Measurements from ENCODE around the gene MFAP2.

MFAP2 gene, protein sequence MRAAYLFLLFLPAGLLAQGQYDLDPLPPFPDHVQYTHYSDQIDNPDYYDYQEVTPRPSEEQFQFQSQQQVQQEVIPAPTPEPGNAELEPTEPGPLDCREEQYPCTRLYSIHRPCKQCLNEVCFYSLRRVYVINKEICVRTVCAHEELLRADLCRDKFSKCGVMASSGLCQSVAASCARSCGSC

DNA sequence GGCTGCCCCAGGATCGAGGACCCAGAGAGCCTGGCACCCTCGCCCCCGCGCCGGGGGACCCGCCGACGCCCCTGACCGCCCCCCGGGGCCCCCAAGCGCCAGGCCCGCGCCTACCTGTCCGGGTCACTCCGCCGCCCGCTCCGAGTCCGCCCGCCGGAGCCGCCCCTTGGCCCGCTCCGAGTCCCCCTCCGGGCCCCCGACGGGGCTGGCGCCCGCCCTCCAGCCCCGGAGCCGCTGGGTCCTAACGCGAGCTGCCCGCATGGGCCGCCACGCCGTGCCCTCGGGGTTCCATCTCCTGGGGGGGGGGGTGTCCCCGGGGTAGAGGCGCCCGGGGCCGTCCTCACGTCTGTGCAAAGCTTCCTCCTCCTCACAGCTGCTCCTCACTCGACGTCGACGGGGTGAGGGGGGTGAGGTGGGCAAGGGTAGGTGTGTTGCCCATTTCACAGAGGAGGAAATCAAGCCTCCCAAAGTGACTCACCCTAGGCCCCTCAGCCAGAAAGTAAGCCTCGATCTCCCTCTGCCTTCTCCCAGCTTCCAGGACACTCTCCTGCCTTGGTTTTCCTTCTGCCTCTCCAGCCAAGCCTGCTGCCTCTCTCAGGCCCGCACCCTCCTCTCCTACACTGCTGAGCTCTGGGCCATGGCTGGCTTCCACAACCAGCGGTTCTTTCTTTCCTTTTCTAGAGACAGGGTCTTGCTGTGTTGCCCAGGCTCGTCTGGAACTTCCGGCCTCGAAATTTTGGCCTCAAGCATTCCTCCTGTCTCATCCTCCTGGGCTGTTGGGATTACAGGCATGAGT is at the start of gene MFAP2:
Gene MFAP2 (minus strand): TSS at position 148 of the 796 bp plus-strand sequence. CDS start 2,347 bp downstream, outside the sequence.
- in situ Hi-C loops (cut with HindIII; ENCODE audit: low sequenced_read_pairs): no loop called here

- in situ Hi-C loops (cut with HindIII; ENCODE audit: low sequenced_read_pairs): no loop called here
These were observed 49.8 kb upstream of the MFAP2 start for GRCh38 chr1:17030206-17030605.

DNA sequence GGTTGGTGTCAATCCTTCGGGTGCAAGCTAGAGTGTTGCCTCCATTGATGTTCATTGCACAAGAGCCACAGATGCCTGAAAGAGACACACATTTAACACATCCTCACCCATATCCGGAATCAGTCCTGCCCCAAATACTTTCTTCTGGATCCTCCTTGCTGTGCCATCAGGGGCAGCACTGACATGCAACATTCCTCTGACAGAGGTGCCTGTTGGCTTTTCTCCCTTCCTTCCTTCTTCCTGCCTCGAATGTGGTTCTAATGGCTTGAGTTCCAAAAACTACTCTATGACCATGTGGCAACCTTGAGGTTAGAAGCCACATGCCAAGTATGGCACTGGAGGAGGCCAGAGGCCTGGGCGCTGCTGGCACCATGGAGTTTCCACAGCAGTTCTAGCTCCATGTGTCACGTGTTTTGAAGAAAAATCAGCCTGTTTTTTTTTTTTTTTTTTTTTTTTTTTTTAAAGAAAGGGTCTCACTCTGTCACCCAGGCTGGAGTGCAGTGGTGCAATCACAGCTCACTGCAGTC is 48.3 kb upstream of the MFAP2 start:
- in situ Hi-C loops (cut with HindIII; ENCODE audit: low sequenced_read_pairs): no loop called here

DNA sequence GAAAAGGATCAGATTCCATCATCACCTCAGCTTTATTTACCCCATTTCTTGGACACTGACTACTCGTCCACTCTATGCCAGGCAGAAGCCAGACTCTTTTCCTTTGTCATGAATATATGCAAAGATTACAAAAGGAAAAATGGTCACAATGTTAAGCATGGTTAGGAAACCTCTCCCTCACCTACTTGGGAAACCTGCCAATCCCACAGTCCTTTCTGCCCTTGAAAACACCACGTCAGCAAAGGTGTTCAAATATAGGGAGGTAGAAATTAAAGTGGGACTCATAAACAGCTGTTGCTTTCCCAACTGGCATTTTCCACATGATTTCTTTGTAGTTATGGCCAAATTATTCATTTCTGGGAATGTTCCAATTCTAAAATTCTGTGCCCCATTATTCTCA is 47.5 kb upstream of the MFAP2 start:
- in situ Hi-C loops (cut with HindIII; ENCODE audit: low sequenced_read_pairs): no loop called here

DNA sequence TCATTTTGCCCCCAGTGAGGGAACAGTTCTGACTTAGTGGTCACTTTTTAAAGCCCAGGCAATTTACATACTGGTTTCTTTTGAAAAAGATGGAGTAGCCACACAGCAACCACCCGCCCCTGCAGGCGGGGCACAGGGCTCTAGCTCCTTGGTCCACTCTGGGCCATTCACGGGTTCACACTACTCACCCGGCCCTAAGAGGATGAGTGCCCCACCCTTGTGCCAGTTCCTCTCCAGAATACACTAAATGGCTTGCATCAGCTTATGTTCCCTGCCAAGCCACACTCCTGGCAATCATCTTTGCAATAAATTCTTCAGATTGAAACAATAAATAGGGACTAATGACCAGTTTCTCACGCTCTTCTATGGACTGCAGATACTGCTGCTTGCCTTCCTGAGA is 47.0 kb upstream of the MFAP2 start:
- in situ Hi-C loops (cut with HindIII; ENCODE audit: low sequenced_read_pairs): no loop called here

DNA sequence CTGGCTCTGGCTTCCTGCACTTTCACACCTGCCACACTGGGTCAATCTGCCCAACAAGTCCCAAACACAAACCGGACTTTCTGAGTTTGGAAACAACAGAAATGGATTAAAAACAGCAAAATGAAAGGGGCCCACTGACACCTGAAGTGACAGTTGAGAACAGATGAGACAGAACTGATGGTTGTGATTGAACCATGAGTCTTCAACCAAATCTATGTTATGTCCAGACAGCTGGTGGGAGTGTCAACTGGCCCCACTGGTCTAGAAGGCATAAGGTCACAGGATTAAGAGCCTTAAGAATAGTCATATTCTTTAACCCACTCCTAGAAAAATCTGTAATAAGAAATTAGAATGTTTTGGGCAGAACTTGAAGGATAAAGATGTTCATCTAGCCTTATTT is 44.3 kb upstream of the MFAP2 start:
- in situ Hi-C loops (cut with HindIII; ENCODE audit: low sequenced_read_pairs): no loop called here

GRCh38 chr1:17023573-17023972 is 43.2 kb upstream of the MFAP2 start:
- in situ Hi-C loops (cut with HindIII; ENCODE audit: low sequenced_read_pairs): no loop called here

GRCh38 chr1:17023102-17023501 is 42.7 kb upstream of the MFAP2 start:
- in situ Hi-C loops (cut with HindIII; ENCODE audit: low sequenced_read_pairs): no loop called here

DNA sequence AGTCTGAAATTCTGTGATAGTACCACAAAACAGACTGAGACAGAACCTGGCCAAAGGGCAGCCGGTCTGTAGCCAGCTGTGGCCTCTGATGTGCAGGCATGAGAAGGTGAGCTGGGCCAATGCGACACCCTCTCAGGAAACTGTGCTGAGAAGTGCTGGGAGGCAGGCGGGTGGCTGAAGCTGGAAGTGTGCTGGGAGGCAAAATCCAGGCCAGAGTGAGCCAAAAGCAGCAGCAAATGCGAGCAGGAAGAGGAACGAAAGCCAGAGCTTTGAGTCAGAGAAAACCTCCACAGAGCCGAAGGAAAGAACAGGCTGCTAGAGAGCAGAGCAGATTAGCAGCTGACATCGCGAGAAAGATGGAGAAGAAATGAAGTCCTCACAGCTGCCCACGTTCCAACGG is 41.5 kb upstream of the MFAP2 start:
- in situ Hi-C loops (cut with HindIII; ENCODE audit: low sequenced_read_pairs): no loop called here

GRCh38 chr1:17020502-17020901 is 40.1 kb upstream of the MFAP2 start:
- in situ Hi-C loops (cut with HindIII; ENCODE audit: low sequenced_read_pairs): no loop called here

DNA sequence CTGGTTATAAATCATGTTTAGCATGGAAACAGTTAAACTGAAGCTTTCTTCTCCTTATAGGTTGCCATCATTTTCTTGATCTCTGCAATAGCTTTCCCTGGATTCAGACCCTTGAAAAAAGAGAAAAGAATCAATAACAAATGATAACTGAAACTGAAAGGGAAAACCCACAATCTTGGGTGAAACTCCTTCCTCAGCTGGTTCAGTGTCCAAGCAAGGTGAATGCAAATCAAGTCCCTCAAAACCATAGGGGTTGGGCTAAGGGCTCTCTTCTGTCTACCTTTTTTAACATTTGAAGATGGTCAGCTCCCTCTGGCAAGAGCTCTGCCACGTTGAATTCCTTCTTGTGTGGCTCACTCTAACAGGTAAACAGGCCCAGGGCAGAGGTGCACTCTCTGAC is 38.4 kb upstream of the MFAP2 start:
- in situ Hi-C loops (cut with HindIII; ENCODE audit: low sequenced_read_pairs): no loop called here

- in situ Hi-C loops (cut with HindIII; ENCODE audit: low sequenced_read_pairs): no loop called here
These were observed 37.0 kb upstream of the MFAP2 start for GRCh38 chr1:17017435-17017834.

DNA sequence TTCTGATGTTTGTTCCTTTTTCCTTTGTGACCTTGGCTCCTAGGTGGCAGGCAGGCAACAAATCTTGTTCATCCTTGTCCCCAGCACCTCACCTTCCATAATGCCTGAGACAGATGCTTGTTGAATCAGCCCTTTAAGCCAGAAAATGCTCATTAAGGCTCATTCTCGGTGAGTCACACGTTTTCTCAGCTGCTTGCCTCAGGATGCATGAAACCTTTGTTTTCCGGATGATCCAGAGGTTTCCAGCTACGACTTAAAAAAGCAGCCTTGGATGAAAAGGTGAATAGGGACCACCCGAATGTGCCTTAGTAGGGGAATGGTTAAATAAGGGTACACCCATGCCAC is 35.9 kb upstream of the MFAP2 start:
- in situ Hi-C loops (cut with HindIII; ENCODE audit: low sequenced_read_pairs): no loop called here

GRCh38 chr1:17014671-17015567 is 34.5 kb upstream of the MFAP2 start:
- in situ Hi-C loops (cut with HindIII; ENCODE audit: low sequenced_read_pairs): loop anchor here (5.0 kb wide), 1 partner anchor 43 kb away; no protein-coding TSS in a partner anchor

DNA sequence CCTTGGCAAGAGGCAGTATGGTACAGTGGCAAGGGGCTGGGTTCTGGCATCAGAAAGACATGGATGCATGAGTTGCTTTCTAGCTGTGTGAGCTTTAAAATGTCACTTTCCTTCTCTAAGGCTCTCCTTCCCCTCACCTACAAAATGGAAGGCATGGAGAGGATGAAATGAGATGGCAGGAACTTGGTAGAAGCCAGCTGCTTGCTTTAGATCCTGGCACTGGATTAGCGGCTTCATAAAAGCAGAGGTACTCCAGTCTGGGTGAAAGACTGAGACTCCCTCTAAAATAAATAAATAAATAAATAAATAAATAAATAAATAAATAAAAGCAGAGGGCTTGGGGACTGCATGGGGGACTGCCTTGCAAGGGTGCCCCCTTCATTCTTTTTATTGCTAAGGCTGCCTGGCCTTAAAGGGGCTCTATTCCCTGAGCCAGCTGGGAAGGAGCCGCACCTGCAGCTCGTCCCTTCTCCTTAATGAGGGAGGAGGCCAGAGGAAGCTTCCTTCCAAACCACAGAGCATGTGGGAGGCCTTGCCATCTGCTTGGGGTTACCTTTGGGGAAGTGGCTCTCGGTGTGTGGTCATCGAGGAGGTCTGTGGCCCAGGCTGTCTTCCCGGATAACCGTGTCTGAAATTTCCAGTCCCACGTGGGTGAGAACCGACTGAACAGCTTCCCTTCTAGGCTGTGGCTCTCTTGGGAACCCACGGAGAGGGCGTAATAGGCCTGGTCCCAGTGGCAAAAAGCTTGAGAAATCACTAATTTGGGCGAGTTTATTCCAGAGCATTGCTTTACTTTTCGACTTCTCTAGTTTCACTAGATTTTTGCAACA is 33.3 kb upstream of the MFAP2 start:
- in situ Hi-C loops (cut with HindIII; ENCODE audit: low sequenced_read_pairs): loop anchor here (5.0 kb wide), 1 partner anchor 41 kb away; no protein-coding TSS in a partner anchor

DNA sequence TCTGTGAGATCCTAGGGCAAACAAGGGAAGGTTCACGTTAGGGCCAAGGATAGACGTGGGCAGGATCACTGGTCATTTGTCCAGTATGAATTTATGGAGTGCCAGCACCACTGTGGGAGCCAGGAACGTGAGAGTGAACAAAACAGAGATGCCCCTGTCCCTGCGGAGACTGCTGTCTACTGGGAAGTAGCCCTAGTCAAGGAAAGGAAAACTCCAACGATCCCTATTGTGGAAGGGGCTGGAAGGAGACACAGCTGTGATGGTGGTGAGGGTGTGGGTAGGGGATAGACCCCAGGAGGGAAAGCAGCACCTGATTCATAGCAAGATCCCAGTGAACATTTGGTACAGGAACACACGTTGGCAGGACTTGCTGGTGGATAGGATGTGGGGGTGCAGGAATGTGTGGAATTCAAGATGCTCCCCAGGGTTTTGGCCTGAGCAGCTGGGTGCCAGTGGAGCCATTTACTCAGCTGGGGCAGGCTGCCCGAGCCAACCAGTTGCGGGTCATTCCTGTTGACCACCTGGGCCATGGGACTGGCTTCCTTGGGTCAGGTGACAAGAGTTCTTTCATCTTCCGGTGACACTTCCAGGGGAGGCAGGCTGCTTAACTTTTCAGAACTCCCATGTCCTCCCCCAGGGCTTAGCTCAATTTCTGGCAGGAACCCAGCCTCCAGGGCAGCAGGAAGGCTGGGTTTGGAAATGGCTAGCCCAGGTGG is 32.5 kb upstream of the MFAP2 start:
- in situ Hi-C loops (cut with HindIII; ENCODE audit: low sequenced_read_pairs): loop anchor here (5.0 kb wide), 1 partner anchor 41 kb away; no protein-coding TSS in a partner anchor

- in situ Hi-C loops (cut with HindIII; ENCODE audit: low sequenced_read_pairs): loop anchor here (5.0 kb wide), 1 partner anchor 39 kb away; no protein-coding TSS in a partner anchor
These were observed 31.3 kb upstream of the MFAP2 start, which contains the start of gene ATP13A2 for GRCh38 chr1:17011439-17012307. Gene ATP13A2, minus strand, starts transcription at chr1:17011928. Its CDS starts 190 bp downstream, at chr1:17011738.

DNA sequence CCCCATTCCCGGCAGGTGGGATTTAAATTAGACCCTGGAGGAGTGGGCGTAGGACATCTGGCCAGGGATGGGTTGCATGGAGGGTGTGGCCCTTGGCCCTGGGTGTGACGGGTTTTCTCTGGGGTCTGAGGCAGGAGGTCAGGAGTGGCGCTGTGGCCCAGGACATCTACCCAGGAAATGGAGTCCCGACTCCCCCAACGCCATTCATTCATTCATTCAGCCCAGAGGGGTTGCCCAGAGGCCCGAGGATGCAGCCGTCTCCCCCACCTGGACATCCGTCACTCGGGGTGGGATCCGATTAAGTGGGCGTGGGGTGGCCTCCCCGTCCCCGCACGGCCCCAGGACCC is 30.6 kb upstream of the MFAP2 start:
- in situ Hi-C loops (cut with HindIII; ENCODE audit: low sequenced_read_pairs): loop anchor here (5.0 kb wide), 1 partner anchor 39 kb away; no protein-coding TSS in a partner anchor

Measured in DLD1 (cell line).